ENCODE data around the gene SLC16A2. TPM values are rescaled to one million over a fixed set of nuclear protein-coding genes. Genes with fewer than 3 reads are reported as not detected.

SLC16A2 gene
- total RNA-seq, 1 experiment from 2014 or later: 34.5 TPM

- in situ Hi-C loops (cut with HindIII; ENCODE audit: low pct_unique_long_range_greater_than_20kb, low sequenced_read_pairs) (no loop called here), intact Hi-C loops (cut with micrococcal nuclease; ENCODE audit: unreplicated experiment) (no loop called here)
- ChIA-PET CTCF (no interaction called here), POLR2A (no interaction called here)
- no TSS peak for BruUV-seq (replicated peaks)
- H3K4me3 ChIP-seq (ENCODE audit: low read depth in 2 of 2, low read length in 2 of 2): no peak overlapping the region
- H3K27ac ChIP-seq (ENCODE audit: low read length): no peak overlapping the region
- no peaks in the 10 kb centered on the region for H3K9me3 ChIP-seq (ENCODE audit: control insufficient read depth, insufficient read depth, low read depth, low read length)
- no peaks in the 10 kb centered on the region for H3K27me3 ChIP-seq (ENCODE audit: control insufficient read depth, insufficient read depth, low read length)
- TF ChIP-seq TCF7L2 (IDR thresholded peaks at IDR 0.05; ENCODE audit: low read depth, low read length) (no peak), SIN3A (IDR thresholded peaks at IDR 0.05; ENCODE audit: borderline replicate concordance, insufficient read depth, low read depth, low read length) (no peak), CTCF (IDR thresholded peaks at IDR 0.05) (no peak), REST (IDR thresholded peaks at IDR 0.05; ENCODE audit: insufficient read depth in 1 of 2, low read depth in 2 of 2, low read length in 1 of 2) (no peak), POLR2AphosphoS5 (IDR thresholded peaks at IDR 0.05; ENCODE audit: low read depth, low read length) (no peak)
- no peaks in the 10 kb centered on the region; the same call in 1 of the 2 replicates for H3K4me1 ChIP-seq (ENCODE audit: control insufficient read depth, insufficient read depth, low read length)
- peak; percentile 77 for ATAC-seq
- H3K36me3 ChIP-seq (ENCODE audit: control insufficient read depth, insufficient read depth, low read length): no peaks in the 10 kb centered on the region
- peak; percentile 7 for DNase-seq (ENCODE audit: low read depth, low spot score)
These were observed 28.1 kb downstream of the SLC16A2 start for GRCh38 chrX:74449322-74449936.

- ChIA-PET CTCF (no interaction called here), POLR2A (no interaction called here)
- BruUV-seq (replicated peaks): no TSS peak
- Histone ChIP-seq H3K36me3 (ENCODE audit: control insufficient read depth, insufficient read depth, low read length) (no peaks in the 10 kb centered on the region), H3K4me1 (ENCODE audit: control insufficient read depth, insufficient read depth, low read length) (no peaks in the 10 kb centered on the region; the same call in 1 of the 2 replicates), H3K27me3 (ENCODE audit: control insufficient read depth, insufficient read depth, low read length) (no peaks in the 10 kb centered on the region), H3K9me3 (ENCODE audit: control insufficient read depth, insufficient read depth, low read depth, low read length) (no peaks in the 10 kb centered on the region), H3K27ac (ENCODE audit: low read length) (no peak overlapping the region), H3K4me3 (ENCODE audit: low read depth in 2 of 2, low read length in 2 of 2) (no peak overlapping the region)
- intact Hi-C loops (cut with micrococcal nuclease; ENCODE audit: unreplicated experiment) (loop anchor here (10.0 kb wide), 1 partner anchor 65 kb away; no protein-coding TSS in a partner anchor), in situ Hi-C loops (cut with HindIII; ENCODE audit: low pct_unique_long_range_greater_than_20kb, low sequenced_read_pairs) (no loop called here)
- no peak for TF ChIP-seq POLR2AphosphoS5 (IDR thresholded peaks at IDR 0.05; ENCODE audit: low read depth, low read length)
- TF ChIP-seq SIN3A (IDR thresholded peaks at IDR 0.05; ENCODE audit: borderline replicate concordance, insufficient read depth, low read depth, low read length): no peak
- TF ChIP-seq REST (IDR thresholded peaks at IDR 0.05; ENCODE audit: insufficient read depth in 1 of 2, low read depth in 2 of 2, low read length in 1 of 2): no peak
- no peak for TF ChIP-seq CTCF (IDR thresholded peaks at IDR 0.05)
- no peak for TF ChIP-seq TCF7L2 (IDR thresholded peaks at IDR 0.05; ENCODE audit: low read depth, low read length)
- ATAC-seq (peak; percentile 65), DNase-seq (ENCODE audit: low read depth, low spot score) (peak; percentile 18)
These were observed 28.6 kb downstream of the SLC16A2 start for GRCh38 chrX:74449937-74450330.

All from Panc1 (cell line).